ENCODE data around the gene UCMA. TPM values are rescaled to one million over a fixed set of nuclear protein-coding genes. Genes with fewer than 3 reads are reported as not detected.
"Not testable (repeated sequence)": the region's sequence is repeated elsewhere in the genome, so short reads cannot be mapped to it uniquely, and the experiment has no call there.

Gene UCMA
- total and polyA plus RNA-seq, 9 of the 15 experiments (the other 6 are each of a cell fraction or from before 2014, with no cell fraction given): not detected

GRCh38 chr10:13236638-13237037, 2.5 kb upstream of the UCMA start:
- H3K27ac ChIP-seq (ENCODE audit: extremely low read depth, low read depth, low read length): no peak overlapping the region
- no peaks in the 10 kb centered on the region for H3K36me3 ChIP-seq (ENCODE audit: control insufficient read depth, insufficient read depth, low read length)
- 11% methylated on average over 8 of the region's 8 CpGs for WGBS (ENCODE audit: insufficient coverage, low coverage, missing lambda C conversion rate)
- H3K9ac ChIP-seq (ENCODE audit: insufficient read depth in 1 of 2, low read depth in 2 of 2, low read length in 2 of 2): no peak overlapping the region
- ATAC-seq (no peak), DNase-seq (ENCODE audit: extremely low read depth in 1 of 4, low spot score in 3 of 4) (no peak), FAIRE-seq (no peak)
- peak; percentile 61 for TF ChIP-seq PKNOX1 (IDR thresholded peaks at IDR 0.05)
- TF ChIP-seq MEIS2 (IDR thresholded peaks at IDR 0.05; ENCODE audit: partially characterized antibody): peak; percentile 29
- TF ChIP-seq NR2F6 (CRISPR knock-in tag; IDR thresholded peaks at IDR 0.05): no peak
- TF ChIP-seq TEAD2 (tag; IDR thresholded peaks at IDR 0.05): no peak
- no peak for TF ChIP-seq PBX2 (CRISPR knock-in tag; IDR thresholded peaks at IDR 0.05; ENCODE audit: low read depth)
- TF ChIP-seq PBX2 (tag; conservative IDR thresholded peaks at IDR 0.05; ENCODE audit: low read depth): peak; percentile 25; the same call in 1 of the 2 replicates
- no peak overlapping the region for H3K4me3 ChIP-seq
- no peak overlapping the region for H2AFZ ChIP-seq (ENCODE audit: low read depth, low read length)
- no peaks in the 10 kb centered on the region for H3K9me3 ChIP-seq (replicated peaks; ENCODE audit: control insufficient read depth, insufficient read depth, low read depth, low read length)
- CTCF ChIA-PET (ENCODE audit: low intra/inter-chr PET ratio): no interaction called here
- H3K9me1 ChIP-seq (ENCODE audit: control insufficient read depth, insufficient read depth, low read length): no peaks in the 10 kb centered on the region
- in situ Hi-C loops (cut with MboI) (no loop called here), intact Hi-C loops (cut with micrococcal nuclease) (no loop called here)
- H3K4me2 ChIP-seq (ENCODE audit: insufficient read depth, low read length): no peak overlapping the region
- H3K4me1 ChIP-seq (replicated peaks in 1 of 2; ENCODE audit: control insufficient read depth in 2 of 2, insufficient read depth in 2 of 2, low read length in 2 of 2): peaks cover 0 to 4% of the 10 kb centered on the region in 2 experiments; a peak in 2 of 5 replicates
- H3K27me3 ChIP-seq (ENCODE audit: control insufficient read depth in 2 of 2, insufficient read depth in 2 of 2, low read length in 2 of 2): peaks cover 24 to 58% of the 10 kb centered on the region in 2 experiments
- H3K79me2 ChIP-seq (ENCODE audit: control insufficient read depth, insufficient read depth, low read length): no peaks in the 10 kb centered on the region
- no peaks in the 10 kb centered on the region; the same call in 1 of the 2 replicates for H4K20me1 ChIP-seq (replicated peaks; ENCODE audit: control insufficient read depth, insufficient read depth, low read length)
- no TSS peak for BruUV-seq (replicated peaks)
- POLR2A ChIA-PET: no interaction called here

- H3K9ac ChIP-seq (ENCODE audit: insufficient read depth in 1 of 2, low read depth in 2 of 2, low read length in 2 of 2); BruUV-seq (replicated peaks); POLR2A ChIA-PET; FAIRE-seq; H4K20me1 ChIP-seq (replicated peaks; ENCODE audit: control insufficient read depth, insufficient read depth, low read length); H3K4me3 ChIP-seq; H3K9me1 ChIP-seq (ENCODE audit: control insufficient read depth, insufficient read depth, low read length); H3K4me1 ChIP-seq (replicated peaks in 1 of 2; ENCODE audit: control insufficient read depth in 2 of 2, insufficient read depth in 2 of 2, low read length in 2 of 2); in situ Hi-C loops (cut with MboI); H3K36me3 ChIP-seq (ENCODE audit: control insufficient read depth, insufficient read depth, low read length); ATAC-seq; H3K9me3 ChIP-seq (replicated peaks; ENCODE audit: control insufficient read depth, insufficient read depth, low read depth, low read length); H3K27ac ChIP-seq (ENCODE audit: extremely low read depth, low read depth, low read length); H2AFZ ChIP-seq (ENCODE audit: low read depth, low read length); H3K79me2 ChIP-seq (ENCODE audit: control insufficient read depth, insufficient read depth, low read length); DNase-seq (ENCODE audit: extremely low read depth in 1 of 4, low spot score in 3 of 4); CTCF ChIA-PET (ENCODE audit: low intra/inter-chr PET ratio); intact Hi-C loops (cut with micrococcal nuclease); H3K4me2 ChIP-seq (ENCODE audit: insufficient read depth, low read length): not testable (repeated sequence)
- 5% methylated on average over 13 of the region's 13 CpGs for WGBS (ENCODE audit: insufficient coverage, low coverage, missing lambda C conversion rate)
- H3K27me3 ChIP-seq (ENCODE audit: control insufficient read depth in 2 of 2, insufficient read depth in 2 of 2, low read length in 2 of 2): peaks cover 35 to 71% of the 10 kb centered on the region in 2 experiments
These were observed 562 bp upstream of the UCMA start for GRCh38 chr10:13234736-13235135.

All from K562 (cell line).